ENCODE measurements around the gene KNTC1. TPM values are rescaled to one million over a fixed set of nuclear protein-coding genes. Genes with fewer than 3 reads are reported as not detected.
"Not testable (repeated sequence)": the region's sequence is repeated elsewhere in the genome, so short reads cannot be mapped to it uniquely, and the experiment has no call there.

Gene KNTC1, protein sequence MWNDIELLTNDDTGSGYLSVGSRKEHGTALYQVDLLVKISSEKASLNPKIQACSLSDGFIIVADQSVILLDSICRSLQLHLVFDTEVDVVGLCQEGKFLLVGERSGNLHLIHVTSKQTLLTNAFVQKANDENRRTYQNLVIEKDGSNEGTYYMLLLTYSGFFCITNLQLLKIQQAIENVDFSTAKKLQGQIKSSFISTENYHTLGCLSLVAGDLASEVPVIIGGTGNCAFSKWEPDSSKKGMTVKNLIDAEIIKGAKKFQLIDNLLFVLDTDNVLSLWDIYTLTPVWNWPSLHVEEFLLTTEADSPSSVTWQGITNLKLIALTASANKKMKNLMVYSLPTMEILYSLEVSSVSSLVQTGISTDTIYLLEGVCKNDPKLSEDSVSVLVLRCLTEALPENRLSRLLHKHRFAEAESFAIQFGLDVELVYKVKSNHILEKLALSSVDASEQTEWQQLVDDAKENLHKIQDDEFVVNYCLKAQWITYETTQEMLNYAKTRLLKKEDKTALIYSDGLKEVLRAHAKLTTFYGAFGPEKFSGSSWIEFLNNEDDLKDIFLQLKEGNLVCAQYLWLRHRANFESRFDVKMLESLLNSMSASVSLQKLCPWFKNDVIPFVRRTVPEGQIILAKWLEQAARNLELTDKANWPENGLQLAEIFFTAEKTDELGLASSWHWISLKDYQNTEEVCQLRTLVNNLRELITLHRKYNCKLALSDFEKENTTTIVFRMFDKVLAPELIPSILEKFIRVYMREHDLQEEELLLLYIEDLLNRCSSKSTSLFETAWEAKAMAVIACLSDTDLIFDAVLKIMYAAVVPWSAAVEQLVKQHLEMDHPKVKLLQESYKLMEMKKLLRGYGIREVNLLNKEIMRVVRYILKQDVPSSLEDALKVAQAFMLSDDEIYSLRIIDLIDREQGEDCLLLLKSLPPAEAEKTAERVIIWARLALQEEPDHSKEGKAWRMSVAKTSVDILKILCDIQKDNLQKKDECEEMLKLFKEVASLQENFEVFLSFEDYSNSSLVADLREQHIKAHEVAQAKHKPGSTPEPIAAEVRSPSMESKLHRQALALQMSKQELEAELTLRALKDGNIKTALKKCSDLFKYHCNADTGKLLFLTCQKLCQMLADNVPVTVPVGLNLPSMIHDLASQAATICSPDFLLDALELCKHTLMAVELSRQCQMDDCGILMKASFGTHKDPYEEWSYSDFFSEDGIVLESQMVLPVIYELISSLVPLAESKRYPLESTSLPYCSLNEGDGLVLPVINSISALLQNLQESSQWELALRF (N-terminal part only)
- total RNA-seq, result 1.4 TPM
- long read RNA-seq, result 0 reads

DNA sequence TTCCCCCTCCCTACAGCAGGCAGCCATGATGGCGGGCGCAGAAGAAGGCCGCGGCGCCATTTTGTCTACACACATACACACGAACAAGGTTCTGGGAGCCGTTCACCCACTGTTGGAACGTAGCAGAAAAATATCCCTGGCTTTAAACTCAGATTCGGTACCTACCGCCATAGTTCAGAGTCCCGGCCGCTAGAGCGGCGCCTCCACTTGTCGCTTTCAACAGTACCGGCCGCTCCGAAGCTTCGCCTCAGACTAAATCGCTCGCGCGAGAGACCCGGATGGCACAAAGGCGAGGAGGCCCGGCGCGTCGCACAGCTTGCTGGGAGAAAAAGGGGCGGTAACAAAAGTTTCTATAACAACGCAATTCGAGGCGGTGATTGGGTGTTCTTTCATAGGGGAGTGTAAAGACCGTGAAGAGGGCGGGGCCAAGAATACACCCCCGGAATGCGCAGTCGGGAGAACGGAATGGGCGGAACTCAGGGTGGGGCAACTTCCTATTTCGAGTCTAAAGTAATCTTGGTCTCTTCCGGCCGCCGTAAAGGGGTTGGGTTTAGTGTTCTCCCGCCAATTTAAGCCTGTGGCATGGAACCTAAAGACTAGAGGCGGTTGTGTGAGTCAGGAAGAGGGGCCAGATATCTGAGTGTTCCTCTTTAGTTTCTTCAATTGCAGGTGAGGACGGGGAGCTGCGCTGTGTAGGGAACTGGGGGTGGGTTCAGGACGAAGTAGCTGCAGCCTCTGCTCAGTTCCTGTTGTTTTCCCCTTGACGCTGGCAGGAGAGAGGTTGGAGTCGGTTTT is at the start of gene KNTC1, which contains the start of gene RSRC2:
Gene KNTC1 (plus strand): TSS at position 567 of the 795 bp plus-strand sequence. CDS start 2,815 bp downstream, outside the sequence.
Gene RSRC2 (minus strand): TSS at position 254 of the 795 bp plus-strand sequence. CDS start 83 bp downstream, at position 171.
- H3K4me3 ChIP-seq, result peak within 1 kb of the TSS; percentile 75
- peaks cover 13% of the 10 kb centered on the region for H3K36me3 ChIP-seq
- peak; percentile 96 for DNase-seq
- H3K27me3 ChIP-seq (ENCODE audit: low read depth), result no peaks in the 10 kb centered on the region
- H3K4me1 ChIP-seq, result peaks cover 55% of the 10 kb centered on the region
- H3K9me3 ChIP-seq (replicated peaks), result no peaks in the 10 kb centered on the region
- H3K27ac ChIP-seq (replicated peaks), result peak within 1 kb of the TSS; percentile 99
- no peak for TF ChIP-seq CTCF (IDR thresholded peaks at IDR 0.05; ENCODE audit: borderline replicate concordance)
- intact Hi-C loops (cut with micrococcal nuclease), result no loop called here

GRCh38 chr12:122480753-122481152 is 46.3 kb upstream of the KNTC1 start:
- Histone ChIP-seq H3K4me1 (peaks cover 4% of the 10 kb centered on the region), H3K27ac (replicated peaks) (no peak overlapping the region), H3K36me3 (peaks cover 92% of the 10 kb centered on the region), H3K9me3 (replicated peaks) (no peaks in the 10 kb centered on the region), H3K27me3 (ENCODE audit: low read depth) (no peaks in the 10 kb centered on the region), H3K4me3 (no peak overlapping the region)
- no peak for TF ChIP-seq CTCF (IDR thresholded peaks at IDR 0.05; ENCODE audit: borderline replicate concordance)
- no peak for DNase-seq
- intact Hi-C loops (cut with micrococcal nuclease), result no loop called here

DNA sequence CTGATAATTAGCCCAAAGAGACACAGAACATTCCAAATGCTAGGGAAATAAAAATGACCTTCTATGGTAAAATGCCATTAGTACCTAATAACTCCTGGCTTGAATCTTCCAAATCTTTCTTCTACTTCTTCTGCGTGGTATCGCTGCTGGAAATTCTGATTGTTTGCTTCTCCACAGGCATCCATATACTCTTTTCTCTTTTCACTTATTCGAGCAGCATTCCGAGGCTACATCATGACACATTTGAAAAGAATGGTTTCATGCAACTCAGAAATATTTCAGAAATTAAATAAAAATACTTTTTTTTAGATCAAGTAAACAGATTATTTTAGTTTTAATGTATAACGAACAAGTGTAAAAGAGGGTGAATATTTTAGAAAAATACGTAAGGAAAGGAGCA is 45.2 kb upstream of the KNTC1 start:
- intact Hi-C loops (cut with micrococcal nuclease), result no loop called here
- Histone ChIP-seq H3K4me1 (peaks cover 4% of the 10 kb centered on the region), H3K27ac (replicated peaks) (no peak overlapping the region), H3K4me3 (no peak overlapping the region), H3K27me3 (ENCODE audit: low read depth) (no peaks in the 10 kb centered on the region), H3K36me3 (peaks cover 92% of the 10 kb centered on the region), H3K9me3 (replicated peaks) (no peaks in the 10 kb centered on the region)
- no peak for TF ChIP-seq CTCF (IDR thresholded peaks at IDR 0.05; ENCODE audit: borderline replicate concordance)
- DNase-seq, result no peak

- Histone ChIP-seq H3K4me1 (no peaks in the 10 kb centered on the region), H3K27me3 (ENCODE audit: low read depth) (no peaks in the 10 kb centered on the region), H3K4me3 (no peak overlapping the region), H3K36me3 (peaks cover 92% of the 10 kb centered on the region), H3K27ac (replicated peaks) (no peak overlapping the region), H3K9me3 (replicated peaks) (no peaks in the 10 kb centered on the region)
- TF ChIP-seq CTCF (IDR thresholded peaks at IDR 0.05; ENCODE audit: borderline replicate concordance), result no peak
- no peak for DNase-seq
- intact Hi-C loops (cut with micrococcal nuclease), result no loop called here
Measured at GRCh38 chr12:122483969-122484368, 43.1 kb upstream of the KNTC1 start.

- H3K4me3 ChIP-seq; intact Hi-C loops (cut with micrococcal nuclease); H3K9me3 ChIP-seq (replicated peaks); DNase-seq; H3K4me1 ChIP-seq; H3K27ac ChIP-seq (replicated peaks); H3K27me3 ChIP-seq (ENCODE audit: low read depth): not testable (repeated sequence)
- peaks cover 92% of the 10 kb centered on the region for H3K36me3 ChIP-seq
Measured at GRCh38 chr12:122484385-122484784, 42.7 kb upstream of the KNTC1 start.

DNA sequence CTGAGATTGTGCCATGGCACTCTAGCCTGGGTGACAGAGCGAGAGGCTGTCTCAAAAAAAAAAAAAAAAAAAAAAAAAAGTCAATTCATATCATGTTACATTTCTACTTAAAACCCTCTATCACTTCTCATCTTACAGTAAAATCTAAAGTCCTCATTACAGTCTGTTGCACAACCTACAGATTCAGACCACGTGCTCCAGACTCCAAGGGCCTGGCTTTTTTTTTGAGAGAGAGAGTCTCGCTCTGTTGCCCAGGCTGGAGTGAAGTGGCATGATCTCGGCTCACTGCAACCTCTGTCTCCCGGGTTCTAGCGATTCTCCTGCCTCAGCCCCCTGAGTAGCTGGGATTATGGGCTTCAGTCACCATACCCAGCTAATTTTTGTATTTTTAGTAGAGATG is 40.7 kb upstream of the KNTC1 start:
- H3K36me3 ChIP-seq, result peaks cover 91% of the 10 kb centered on the region
- H3K4me3 ChIP-seq; DNase-seq; H3K27ac ChIP-seq (replicated peaks); intact Hi-C loops (cut with micrococcal nuclease); H3K27me3 ChIP-seq (ENCODE audit: low read depth); H3K4me1 ChIP-seq; H3K9me3 ChIP-seq (replicated peaks): not testable (repeated sequence)
